Neural cell (in vitro differentiated cells): ENCODE measurements around the gene SEMA3F.

Experiments used
- CTCF ChIP-seq: fragments of 450-650 bp; IDR thresholded peaks from 2 replicates; pipeline ENCODE4 v1.5.1; 2014; ENCODE audit warnings: antibody characterized with exemption, mild to moderate bottlenecking, moderate library complexity; ENCODE audit not compliant: poor library complexity, severe bottlenecking
- EP300 ChIP-seq: fragments of 450-650 bp; conservative IDR thresholded peaks from 2 replicates; pipeline ENCODE4 v1.6.1; 2014; ENCODE audit warnings: antibody characterized with exemption, mild to moderate bottlenecking, moderate library complexity; ENCODE audit not compliant: poor library complexity, severe bottlenecking
- EZH2 ChIP-seq: fragments of 200-600, 300-800 bp; shearing (Covaris generic), sonication (generic); IDR thresholded peaks from 2 replicates; pipeline ENCODE4 v1.6.1; 2014; ENCODE audit warnings: antibody characterized with exemption, low read length, borderline replicate concordance, mild to moderate bottlenecking; ENCODE audit not compliant: insufficient read depth, poor library complexity, severe bottlenecking
- MXI1 ChIP-seq: fragments of 450-650 bp; conservative IDR thresholded peaks from 2 replicates; pipeline ENCODE4 v1.6.1; 2014; ENCODE audit warnings: antibody characterized with exemption, mild to moderate bottlenecking; ENCODE audit not compliant: poor library complexity, severe bottlenecking
- POLR2AphosphoS5 ChIP-seq: IDR thresholded peaks from 2 replicates; pipeline ENCODE4 v1.6.1; 2012
- RAD21 ChIP-seq: fragments of 450-650 bp; conservative IDR thresholded peaks from 2 replicates; pipeline ENCODE4 v1.6.1; 2014; ENCODE audit warnings: antibody characterized with exemption, mild to moderate bottlenecking, moderate library complexity
- REST ChIP-seq: IDR thresholded peaks from 2 replicates; pipeline ENCODE4 v1.6.1; 2012; ENCODE audit warnings: borderline replicate concordance
- SMC3 ChIP-seq: fragments of 450-650 bp; conservative IDR thresholded peaks from 2 replicates; pipeline ENCODE4 v1.6.1; 2014; ENCODE audit warnings: antibody characterized with exemption, mild to moderate bottlenecking, moderate library complexity; ENCODE audit not compliant: poor library complexity

GRCh38 chr3:50135964-50136363 lies 19.2 kb upstream of the SEMA3F start:
- TF ChIP-seq CTCF: no peak
- no peak for TF ChIP-seq POLR2AphosphoS5
- no peak for TF ChIP-seq EZH2
- no peak for TF ChIP-seq EP300
- no peak for TF ChIP-seq SMC3
- TF ChIP-seq RAD21: no peak
- TF ChIP-seq REST: no peak
- TF ChIP-seq MXI1: no peak
